Omental fat pad (tissue), 4 donors: ENCODE data around the gene SUMF1. TPM values are rescaled to one million over a fixed set of nuclear protein-coding genes. Genes with fewer than 3 reads are reported as not detected.

Experiments used
- ATAC-seq: fragments of 150-250 bp; one replicate; pipeline ENCODE4 v1.9.1; 2016; ENCODE audit warnings: mild to moderate bottlenecking, moderate library complexity; ENCODE audit not compliant: low FRiP score
- DNase-seq: peaks from one replicate; pipeline ENCODE4 v3.0.0-alpha.2; 2019; ENCODE audit warnings: low spot score
- CTCF ChIP-seq, 3 donors: fragments of 450-650 bp; IDR thresholded peaks; one replicate each; pipeline ENCODE4 v1.5.1; 2016 to 2017; ENCODE audit warnings: antibody characterized with exemption in 3 of 3, mild to moderate bottlenecking in 3 of 3, moderate library complexity in 2 of 3
- total RNA-seq, 4 donors: library from RNA; depleted of rRNA; stranded (reverse); fragments of >200 nt; gene quantifications; one replicate each; pipeline ENCODE4 v1.1.0, GENCODE V29; 2016

The SUMF1 gene
- total RNA-seq, 4 donors from 2014 or later, result 44.9 to 61.1 (median 53.8) TPM

GRCh38 chr3:4356546-4357410 is 110.3 kb downstream of the SUMF1 start:
- ATAC-seq (no peak), DNase-seq (no peak)

GRCh38 chr3:4356220-4356540 is 110.9 kb downstream of the SUMF1 start:
- DNase-seq (no peak), ATAC-seq (no peak)
- TF ChIP-seq CTCF (IDR thresholded peaks at IDR 0.05), result no peak

More at GRCh38 chr3:4356546-4357410, 110.3 kb downstream of the SUMF1 start:
- no peak for TF ChIP-seq CTCF (IDR thresholded peaks at IDR 0.05)

DNA sequence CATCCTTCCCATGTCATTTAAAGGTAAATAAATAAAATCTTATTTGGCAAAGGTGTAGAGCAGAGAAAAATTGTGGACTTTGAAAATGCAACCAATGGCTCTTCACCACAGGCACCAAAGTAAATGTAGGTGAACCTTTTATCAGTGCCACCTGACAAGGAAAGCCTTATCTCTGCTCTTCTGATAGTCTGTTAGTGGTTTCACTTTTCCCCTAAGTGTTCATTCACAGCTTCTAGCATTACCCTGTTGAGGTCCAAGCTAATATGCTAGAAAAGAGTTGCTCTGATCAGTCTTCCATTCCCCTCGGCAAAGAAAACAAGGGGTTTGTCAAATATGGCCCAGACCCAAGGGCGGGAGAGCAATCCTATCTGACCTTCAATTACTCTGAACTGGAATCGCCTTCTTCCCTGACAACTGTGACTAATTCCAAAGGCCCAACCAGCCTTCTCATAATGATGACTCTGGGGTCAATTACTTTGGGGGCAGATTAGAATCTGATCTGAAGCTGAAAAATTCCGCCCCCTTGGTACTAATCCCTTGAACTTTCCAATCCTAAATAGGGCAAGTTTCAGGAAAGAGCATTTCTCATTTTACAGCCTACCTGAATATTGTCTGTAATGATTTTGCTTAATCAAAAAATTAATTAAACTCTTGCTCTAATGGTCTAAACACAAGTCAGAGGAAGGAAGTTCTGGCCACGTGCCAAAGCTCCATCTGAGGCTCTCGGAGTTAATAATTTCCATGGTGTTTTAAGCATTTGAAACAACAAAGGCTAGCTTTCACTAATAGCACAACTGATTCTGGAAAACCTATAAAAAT is 111.5 kb downstream of the SUMF1 start:
- no peak for TF ChIP-seq CTCF (IDR thresholded peaks at IDR 0.05)
- no peak for ATAC-seq
- DNase-seq, result peak; percentile 30

DNA sequence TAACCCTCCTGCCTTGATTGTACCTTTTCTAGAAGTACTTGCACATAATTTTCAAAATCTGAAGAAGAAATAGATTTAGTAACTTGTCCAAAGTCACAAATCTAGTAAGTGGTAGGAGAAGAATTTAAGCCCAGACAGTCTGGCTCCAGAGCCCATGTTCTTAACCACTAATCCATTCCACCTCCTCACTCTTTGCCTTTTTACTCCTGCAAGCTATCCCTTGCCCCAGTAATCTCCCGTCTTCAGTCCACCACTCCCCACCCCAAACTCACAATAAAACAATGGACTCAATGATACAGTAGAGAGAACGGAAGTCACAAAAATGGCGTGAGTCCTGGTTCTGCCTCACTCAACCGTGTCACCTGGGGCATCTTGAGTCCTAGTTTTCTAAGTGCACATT is 115.2 kb downstream of the SUMF1 start:
- ATAC-seq (no peak), DNase-seq (no peak)
- no peak for TF ChIP-seq CTCF (IDR thresholded peaks at IDR 0.05)

- no peak for TF ChIP-seq CTCF (IDR thresholded peaks at IDR 0.05)
- DNase-seq (no peak), ATAC-seq (peak; percentile 62)
Measured at GRCh38 chr3:4351164-4351855, 115.8 kb downstream of the SUMF1 start.

GRCh38 chr3:4350789-4351163 is 116.3 kb downstream of the SUMF1 start:
- peak; percentile 95 for ATAC-seq
- DNase-seq, result no peak
- peak in 1 of 3 donors; percentile 50 for TF ChIP-seq CTCF (IDR thresholded peaks at IDR 0.05)
